ENCODE measurements around the gene PRL.

Gene PRL

GRCh38 chr6:22296936-22297335 lies at the start of gene PRL:
Gene PRL, minus strand, starts transcription at chr6:22297036. Its CDS starts 54 bp downstream, at chr6:22296982.
- no peak for DNase-seq (ENCODE audit: low read depth in 3 of 3)

GRCh38 chr6:22343864-22344263 lies 47.0 kb upstream of the PRL start:
- no peak for DNase-seq (ENCODE audit: low read depth in 3 of 3)

- DNase-seq (ENCODE audit: low read depth in 3 of 3) = no peak
Observed at GRCh38 chr6:22334778-22335177, 37.9 kb upstream of the PRL start.

DNA sequence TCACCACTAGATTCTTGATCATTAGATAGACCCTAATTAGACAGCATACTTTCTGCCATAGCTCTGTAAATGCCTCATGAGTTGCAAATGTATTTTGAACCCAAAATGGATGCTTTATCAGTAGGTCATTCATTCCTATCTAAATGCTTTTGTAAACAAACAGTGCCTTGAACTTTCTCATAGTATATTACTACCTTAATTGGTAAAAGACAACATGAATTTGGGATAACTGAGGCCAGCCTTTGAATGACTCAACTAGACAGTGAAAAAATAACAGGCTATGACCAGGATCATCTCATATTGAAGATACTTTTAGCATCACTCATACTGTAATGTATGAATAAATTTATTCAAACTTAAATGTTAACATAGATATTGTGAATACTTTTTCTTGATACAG lies 37.0 kb upstream of the PRL start:
- DNase-seq (ENCODE audit: low read depth in 3 of 3) = no peak

DNA sequence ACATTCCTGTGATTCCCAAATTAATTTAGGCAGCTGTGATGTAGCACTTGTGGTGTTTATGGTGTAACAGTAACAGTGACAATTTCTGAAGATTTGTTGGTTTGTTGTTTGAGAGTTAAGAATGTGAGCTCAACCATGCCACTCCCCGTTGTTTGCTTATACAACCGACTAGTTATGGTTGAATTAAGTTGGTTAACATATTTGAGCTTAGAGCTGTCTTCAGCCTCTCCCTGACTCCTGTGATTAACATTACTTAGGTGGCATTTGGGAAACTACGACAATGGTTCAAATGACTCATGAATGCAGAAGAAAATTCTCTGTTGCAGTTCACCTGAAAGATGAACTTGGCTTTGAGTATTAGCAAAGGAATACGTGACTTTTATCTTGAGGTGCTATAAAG lies 35.9 kb upstream of the PRL start:
- no peak for DNase-seq (ENCODE audit: low read depth in 3 of 3)

- no peak for DNase-seq (ENCODE audit: low read depth in 3 of 3)
Observed at GRCh38 chr6:22332216-22332615, 35.4 kb upstream of the PRL start.

DNA sequence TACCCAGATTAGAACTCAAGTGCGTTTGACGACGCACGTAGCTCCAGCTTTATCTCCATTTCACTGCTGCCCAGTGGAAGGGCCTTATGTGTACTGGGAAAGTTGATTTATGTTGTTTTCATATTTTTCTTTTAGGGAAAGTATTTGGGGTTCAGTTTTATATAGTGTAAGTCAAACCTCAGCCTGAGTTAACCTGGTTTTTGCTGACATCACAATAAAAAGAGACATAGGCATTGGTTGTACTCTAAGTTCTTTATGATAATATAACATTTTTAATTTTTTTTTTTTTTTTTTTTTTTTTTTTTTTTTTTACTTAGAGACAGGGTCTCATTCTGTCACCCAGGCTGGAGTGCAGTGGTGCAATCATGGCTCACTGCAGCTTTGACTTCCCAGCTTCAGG lies 34.1 kb upstream of the PRL start:
- DNase-seq (ENCODE audit: low read depth in 3 of 3) = no peak

DNA sequence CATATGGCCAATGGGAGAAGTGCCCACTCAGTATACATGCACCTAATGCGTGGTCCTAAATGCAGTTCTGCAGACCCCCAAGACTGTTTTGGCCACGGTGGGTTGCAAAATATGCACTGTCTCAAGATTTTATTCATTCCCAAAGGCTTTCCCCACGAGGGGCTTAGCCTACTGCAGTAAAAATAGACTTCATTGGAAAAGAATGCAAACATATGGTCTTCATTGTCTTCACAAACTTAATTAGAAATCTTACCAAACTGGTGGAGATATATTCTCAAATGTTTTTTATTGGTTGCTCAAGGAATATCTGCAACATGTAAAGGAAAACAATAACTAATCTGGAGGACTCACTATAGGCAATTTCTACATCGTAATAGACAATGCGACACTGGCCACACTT lies 31.6 kb upstream of the PRL start:
- DNase-seq (ENCODE audit: low read depth in 3 of 3) = no peak

DNA sequence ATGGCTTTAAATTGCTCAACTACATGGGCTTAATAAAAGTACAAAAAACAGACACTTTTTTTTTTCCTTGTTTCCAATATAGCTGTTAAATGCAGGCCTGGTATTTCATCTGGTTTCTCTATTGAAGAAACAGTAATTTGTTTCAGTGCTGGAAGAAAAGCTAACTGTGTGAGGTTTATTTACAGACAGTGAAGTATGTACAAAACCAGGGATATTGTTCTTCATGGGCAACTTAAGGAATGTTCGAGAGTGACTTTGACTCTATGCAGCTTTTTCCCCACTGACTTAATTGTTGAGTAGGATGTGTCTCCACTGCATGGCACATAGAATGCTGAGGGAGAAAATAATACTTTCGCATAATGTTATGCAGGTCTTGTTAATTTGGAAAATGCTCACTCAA lies 31.0 kb upstream of the PRL start:
- DNase-seq (ENCODE audit: low read depth in 3 of 3) = no peak

GRCh38 chr6:22326500-22326899 lies 29.7 kb upstream of the PRL start:
- DNase-seq (ENCODE audit: low read depth in 3 of 3) = no peak

DNA sequence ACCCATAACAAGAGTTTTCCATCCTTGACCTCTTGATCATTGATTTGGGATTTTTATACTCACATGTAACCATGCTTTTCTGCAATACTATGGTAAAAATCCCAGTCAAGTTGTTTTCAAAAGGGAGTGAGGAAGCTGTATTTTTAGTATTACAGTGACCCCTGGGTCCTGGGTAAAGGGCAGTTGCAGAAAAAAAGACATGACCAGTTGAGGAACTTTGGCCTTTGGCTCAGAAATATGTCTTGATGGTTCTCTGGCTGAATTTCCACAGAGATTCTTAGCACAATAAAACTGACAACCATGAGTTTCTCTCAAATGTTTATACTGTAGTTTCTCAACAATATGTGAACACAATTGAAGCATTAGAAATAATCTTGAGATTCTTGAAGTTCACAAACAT lies 28.6 kb upstream of the PRL start:
- DNase-seq (ENCODE audit: low read depth in 3 of 3) = no peak

DNA sequence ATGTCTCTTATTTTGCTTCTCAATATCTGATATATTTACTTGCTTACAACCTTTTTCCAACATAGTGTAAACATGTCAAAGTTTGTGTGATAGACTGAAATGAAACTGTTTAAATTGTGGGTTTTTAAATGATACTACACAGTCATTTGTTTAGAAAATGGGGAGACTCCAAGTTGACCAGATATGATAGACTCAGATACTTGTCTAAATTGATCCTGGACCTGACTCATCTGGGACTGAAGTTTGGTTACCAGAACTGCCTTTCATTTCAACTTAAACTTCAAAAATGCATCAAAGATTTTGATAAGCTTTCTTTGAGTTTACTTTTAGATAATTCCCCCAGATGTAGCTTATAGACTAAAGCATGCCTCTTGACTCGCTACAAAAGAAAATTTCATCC lies 27.0 kb upstream of the PRL start:
- DNase-seq (ENCODE audit: low read depth in 3 of 3) = no peak

DNA sequence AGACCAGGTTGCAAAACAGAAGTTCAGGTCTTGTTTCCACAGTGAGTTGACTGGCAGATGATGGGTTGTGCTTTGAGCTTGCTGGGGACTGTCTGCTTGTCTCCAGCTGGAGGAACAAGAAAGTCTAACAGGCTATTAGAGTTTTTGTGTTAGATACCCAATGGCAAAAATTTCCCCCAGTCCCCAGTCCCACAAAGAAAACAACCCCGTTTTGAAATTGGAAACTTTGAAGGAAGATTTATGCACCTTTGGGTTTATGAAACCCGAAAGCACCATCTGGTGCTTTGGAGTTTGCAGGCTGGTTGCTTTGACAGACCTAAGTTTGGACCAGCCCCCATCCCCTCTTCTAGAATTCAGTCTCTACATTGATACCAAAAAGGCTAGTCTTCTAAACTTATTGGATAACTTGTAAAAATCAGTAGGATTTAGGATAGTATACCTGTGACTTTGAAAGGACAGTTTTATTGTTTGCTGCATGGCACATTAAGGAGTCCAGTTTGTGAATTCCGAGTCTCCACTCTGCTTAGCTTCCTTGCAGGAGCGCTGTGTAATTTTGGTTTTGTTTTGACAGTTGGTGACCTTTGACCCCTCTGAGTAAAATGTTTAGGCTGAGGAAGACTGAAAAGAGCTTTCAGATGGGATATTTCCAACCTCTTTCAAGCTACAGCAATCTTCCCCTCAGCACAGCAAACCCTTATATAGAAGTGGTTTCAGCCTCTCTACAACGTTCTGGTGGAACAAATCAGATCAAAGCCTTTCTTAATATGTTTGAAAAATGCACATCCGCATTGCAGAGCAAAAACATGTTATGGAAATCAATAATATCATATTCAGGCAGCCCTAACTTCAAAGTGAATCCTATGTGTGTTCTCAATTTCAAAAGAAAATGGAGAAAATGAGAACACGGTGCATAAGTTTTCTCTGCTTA lies 25.5 kb upstream of the PRL start:
- DNase-seq (ENCODE audit: low read depth in 3 of 3) = no peak

DNA sequence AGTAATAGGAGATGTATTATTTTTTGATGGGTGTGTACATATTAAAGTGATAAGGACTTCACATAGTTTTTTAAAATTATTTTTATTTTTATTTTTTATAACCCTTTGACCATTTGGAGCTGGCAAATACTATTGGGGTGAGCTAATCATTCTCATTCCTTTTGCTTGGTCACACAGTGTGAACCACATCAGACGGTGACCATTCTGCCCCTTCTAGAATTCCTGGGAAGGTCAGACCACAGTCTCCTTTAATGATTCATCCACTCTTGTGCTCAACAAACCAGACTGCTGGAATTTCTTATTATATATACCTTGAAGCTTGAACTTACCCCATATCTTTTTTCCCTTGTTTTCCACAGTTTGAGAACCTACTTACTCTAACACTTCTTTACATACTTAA lies 23.9 kb upstream of the PRL start:
- no peak for DNase-seq (ENCODE audit: low read depth in 3 of 3)

GRCh38 chr6:22318404-22318803 lies 21.6 kb upstream of the PRL start:
- DNase-seq (ENCODE audit: low read depth in 3 of 3) = no peak

- no peak for DNase-seq (ENCODE audit: low read depth in 3 of 3)
Observed at GRCh38 chr6:22313796-22314195, 17.0 kb upstream of the PRL start.

DNA sequence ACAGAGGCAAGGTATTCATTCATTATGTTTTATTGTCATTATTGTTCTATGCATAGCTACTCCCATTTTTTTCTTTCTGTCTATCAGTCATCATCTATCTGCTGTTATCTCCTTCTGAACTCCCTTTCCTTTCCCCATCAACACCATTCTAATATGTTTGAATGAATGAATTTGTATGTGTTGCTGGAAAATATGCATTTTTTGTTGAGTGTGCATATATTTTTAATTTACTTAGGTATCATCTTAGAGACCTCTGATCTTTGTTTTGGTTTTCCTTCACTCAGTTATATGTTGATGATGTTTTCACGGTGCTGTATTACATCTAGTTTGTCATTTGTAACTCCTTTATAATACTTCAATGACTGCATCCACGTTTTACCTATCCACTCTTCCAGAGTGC lies 12.1 kb upstream of the PRL start:
- no peak for DNase-seq (ENCODE audit: low read depth in 3 of 3)

GRCh38 chr6:22306741-22307466 lies 10.1 kb upstream of the PRL start:
- DNase-seq (ENCODE audit: low read depth in 3 of 3) = no peak

DNA sequence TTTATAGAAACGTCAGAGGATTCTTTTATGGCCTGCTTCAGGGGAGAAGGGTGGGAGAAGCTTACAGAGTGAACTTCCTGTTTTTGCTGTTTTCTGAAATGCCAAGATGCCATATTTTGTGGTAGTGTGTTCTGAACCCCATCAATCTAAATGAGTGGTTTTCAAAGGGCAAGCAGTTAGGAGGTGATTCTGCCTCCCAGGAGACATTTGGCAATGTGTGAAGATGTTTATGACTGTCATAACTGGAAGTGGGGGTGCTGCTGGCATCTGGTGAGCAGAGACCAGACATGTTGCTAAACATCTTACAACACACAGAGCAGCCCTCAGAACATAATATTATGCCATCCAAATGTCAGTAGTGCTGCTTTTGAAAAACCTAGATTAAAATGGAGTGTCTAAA lies 6.0 kb upstream of the PRL start:
- no peak for DNase-seq (ENCODE audit: low read depth in 3 of 3)

GRCh38 chr6:22300273-22300998 lies 3.6 kb upstream of the PRL start:
- DNase-seq (ENCODE audit: low read depth in 3 of 3) = no peak

DNA sequence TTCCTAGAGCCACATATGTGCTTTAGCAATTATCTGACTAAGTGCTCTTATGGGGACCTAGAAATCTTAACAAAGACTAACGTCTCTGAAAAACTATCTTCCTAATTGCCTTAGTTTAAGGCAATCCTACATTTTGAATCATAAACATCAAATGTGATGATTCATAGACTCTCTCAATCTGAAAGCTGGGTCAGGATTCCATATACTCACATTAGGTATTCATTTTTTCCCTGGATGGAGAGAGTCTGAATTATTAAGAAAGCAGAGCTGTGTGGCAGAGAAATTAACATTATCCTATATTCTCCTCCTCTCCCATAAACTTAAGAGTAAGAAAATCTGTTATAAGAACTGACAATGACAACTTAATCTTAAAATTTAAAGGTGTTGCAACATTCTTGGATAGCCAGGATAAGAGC lies 1.6 kb upstream of the PRL start:
- DNase-seq (ENCODE audit: low read depth in 3 of 3) = no peak

DNA sequence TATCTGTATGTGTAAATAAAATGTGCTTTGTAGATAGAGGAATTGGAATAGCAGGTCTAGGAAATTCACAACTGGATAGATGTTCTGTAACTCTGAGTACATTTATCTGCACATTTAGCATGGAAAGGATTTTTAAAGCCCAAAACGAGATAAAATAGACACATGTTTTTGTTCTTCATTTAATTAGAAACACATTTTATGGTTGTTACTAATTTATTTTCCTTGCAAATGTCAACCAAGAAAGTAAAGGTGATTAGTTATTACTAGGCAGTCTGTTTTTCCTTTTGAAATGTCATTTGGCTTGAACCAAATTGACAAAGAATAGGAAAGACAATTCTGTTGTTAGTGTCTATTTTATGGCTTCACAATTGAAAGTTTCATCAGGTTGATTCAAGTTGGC lies 769 bp downstream of the PRL start:
- DNase-seq (ENCODE audit: low read depth in 3 of 3) = no peak

DNA sequence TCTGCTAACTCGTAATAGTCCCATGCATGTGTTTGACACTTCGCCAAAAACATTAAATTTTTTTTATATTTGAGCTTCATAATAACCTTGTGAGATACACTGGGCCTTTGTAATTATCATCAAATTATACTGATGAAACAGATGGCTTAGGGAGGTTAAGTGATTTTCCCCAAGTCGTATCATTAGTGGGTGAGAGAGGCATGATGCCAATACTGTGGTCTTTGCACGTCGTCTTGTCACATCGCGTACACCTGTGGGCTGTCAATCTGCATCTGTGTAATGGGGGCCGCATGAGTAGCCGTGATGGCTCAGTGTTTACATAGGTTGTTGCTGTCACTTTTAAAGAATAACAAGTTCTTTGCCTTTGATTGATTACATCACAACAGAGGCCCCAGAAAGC lies 1.7 kb downstream of the PRL start:
- no peak for DNase-seq (ENCODE audit: low read depth in 3 of 3)

All from stimulated activated CD4-positive, alpha-beta T cell treated with anti-CD3 and anti-CD28 coated beads, TNF-alpha, amount 100 ng/mL, for 4 hours (primary cell).